Transverse colon (tissue), 4 donors: Measurements from ENCODE around the gene GIGYF1. TPM values are rescaled to one million over a fixed set of nuclear protein-coding genes. Genes with fewer than 3 reads are reported as not detected.
"Not testable (repeated sequence)": the region's sequence is repeated elsewhere in the genome, so short reads cannot be mapped to it uniquely, and the experiment has no call there.

Experiments
- DNase-seq: peaks from one replicate; pipeline ENCODE4 v3.0.0-alpha.2; 2019
- H3K27ac ChIP-seq, 4 donors: fragments of 200-600 bp; sonication (generic); 2 replicates each; pipeline ENCODE4 v1.5.1; 2016 to 2018; ENCODE audit warnings: inconsistent platforms in 4 of 4
- H3K27me3 ChIP-seq: fragments of 200-600 bp; sonication (generic); 2 replicates; pipeline ENCODE4 v1.5.1; 2017; ENCODE audit warnings: inconsistent platforms
- H3K36me3 ChIP-seq, 4 donors: fragments of 200-600 bp; sonication (generic); 2 replicates each; pipeline ENCODE4 v1.5.1; 2017 to 2019; ENCODE audit warnings: inconsistent platforms in 4 of 4
- H3K4me1 ChIP-seq, 4 donors: fragments of 200-600 bp; sonication (generic); 2 replicates each; pipeline ENCODE4 v1.5.1; 2017 to 2020; ENCODE audit warnings: inconsistent platforms in 4 of 4
- H3K4me3 ChIP-seq, 4 donors: fragments of 200-600 bp; sonication (generic); 1 replicate in 1 of 4; 2 replicates in 3 of 4; pipeline versions ENCODE4 v1.5.1 to v1.6.1; 2017 to 2019; ENCODE audit warnings: inconsistent platforms in 4 of 4
- H3K9me3 ChIP-seq, 2 donors: fragments of 200-600 bp; sonication (generic); 2 replicates each; pipeline ENCODE4 v1.5.1; 2017 to 2019; ENCODE audit warnings: inconsistent platforms in 2 of 2
- EP300 ChIP-seq: sonication (generic); formaldehyde crosslinking; IDR thresholded peaks from one replicate; pipeline ENCODE4 v1.6.1; 2017; ENCODE audit warnings: antibody characterized with exemption, low read depth
- POLR2A ChIP-seq: fragments of 450-650 bp; IDR thresholded peaks from one replicate; pipeline ENCODE4 v1.6.1; 2016; ENCODE audit warnings: antibody characterized with exemption, mild to moderate bottlenecking, moderate library complexity
- POLR2AphosphoS5 ChIP-seq, 3 donors: sonication (generic); formaldehyde crosslinking; IDR thresholded peaks; one replicate each; pipeline ENCODE4 v1.6.1; 2016; ENCODE audit warnings: antibody characterized with exemption in 3 of 3
- WGBS, 2 donors: methylation state at CpG; one replicate each; pipeline ENCODE4 v1.1.5; 2018; ENCODE audit warnings: low coverage in 1 of 2; 5-methylcytosine and 5-hydroxymethylcytosine counted together
- in situ Hi-C, 4 donors: fragments of 200-750 bp; cut with MboI; loops; one replicate each; pipeline versions ENCODE4 v1.15.0 to v1.15.1; 2017; ENCODE audit warnings: low sequenced_read_pairs in 3 of 4, low pct_ligation_motif_present in 1 of 4, low pct_unique_long_range_greater_than_20kb in 1 of 4
- intact Hi-C: fragments of 100-400 bp; cut with DNase I; formaldehyde crosslinking; loops from one replicate; pipeline ENCODE4 v1.15.1; 2023; ENCODE audit warnings: low total_unique reads
- total RNA-seq, 4 donors: library from RNA; depleted of rRNA; stranded (reverse); fragments of >200 nt; gene quantifications; one replicate each; pipeline ENCODE4 v1.1.0, GENCODE V29; 2016
- TF ChIP-seq, protein P1 (sequence below), 5 experiments: fragments of 200-600 bp in 3 of 5; fragments of 450-650 bp in 2 of 5; sonication (generic) in 3 of 5; IDR thresholded peaks; 1 replicate in 2 of 5; 2 replicates in 3 of 5; pipeline ENCODE4 v1.5.1; 2016 to 2017; ENCODE audit warnings: antibody characterized with exemption in 5 of 5, inconsistent platforms in 3 of 5, mild to moderate bottlenecking in 2 of 5, moderate library complexity in 1 of 5

The GIGYF1 gene
- total RNA-seq, 4 donors from 2014 or later = 25.4 to 104 (median 51.8) TPM

DNA sequence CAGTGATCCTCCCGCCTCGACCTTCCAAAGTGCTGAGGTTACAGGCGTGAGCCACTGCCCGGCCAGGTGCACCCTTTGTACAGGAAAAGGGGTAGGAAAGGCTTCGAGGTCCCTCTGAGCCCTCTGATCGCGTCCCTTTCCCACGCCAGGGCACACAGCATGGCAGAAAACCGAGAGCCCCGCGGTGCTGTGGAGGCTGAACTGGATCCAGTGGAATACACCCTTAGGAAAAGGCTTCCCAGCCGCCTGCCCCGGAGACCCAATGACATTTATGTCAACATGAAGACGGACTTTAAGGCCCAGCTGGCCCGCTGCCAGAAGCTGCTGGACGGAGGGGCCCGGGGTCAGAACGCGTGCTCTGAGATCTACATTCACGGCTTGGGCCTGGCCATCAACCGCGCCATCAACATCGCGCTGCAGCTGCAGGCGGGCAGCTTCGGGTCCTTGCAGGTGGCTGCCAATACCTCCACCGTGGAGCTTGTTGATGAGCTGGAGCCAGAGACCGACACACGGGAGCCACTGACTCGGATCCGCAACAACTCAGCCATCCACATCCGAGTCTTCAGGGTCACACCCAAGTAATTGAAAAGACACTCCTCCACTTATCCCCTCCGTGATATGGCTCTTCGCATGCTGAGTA is 12.7 kb upstream of the GIGYF1 start:
- no peak for DNase-seq
- H3K36me3 ChIP-seq = no peaks in the 10 kb centered on the region
- intact Hi-C loops = loop anchor here (10.0 kb wide), 2 partner anchors 148 to 232 kb away; partner anchors contain the start of genes SLC12A9 and TSC22D4
- H3K4me3 ChIP-seq = peak overlapping the region; percentile 82 to 92 (median 82)
- peaks cover 7 to 21% (median 12%) of the 10 kb centered on the region in 4 donors for H3K4me1 ChIP-seq
- in situ Hi-C loops = loop anchor here in 2 of 4 donors (25.0 kb wide), 2 partner anchors 156 to 244 kb away; partner anchors contain the start of genes SLC12A9 (in 1 of the 2), SPACDR (in 1 of the 2) and TRIP6 (in 1 of the 2)
- H3K9me3 ChIP-seq = no peaks in the 10 kb centered on the region
- peak overlapping the region; percentile 93 to 96 (median 94) for H3K27ac ChIP-seq
- H3K27me3 ChIP-seq = no peaks in the 10 kb centered on the region
- TF ChIP-seq, protein P1, sequence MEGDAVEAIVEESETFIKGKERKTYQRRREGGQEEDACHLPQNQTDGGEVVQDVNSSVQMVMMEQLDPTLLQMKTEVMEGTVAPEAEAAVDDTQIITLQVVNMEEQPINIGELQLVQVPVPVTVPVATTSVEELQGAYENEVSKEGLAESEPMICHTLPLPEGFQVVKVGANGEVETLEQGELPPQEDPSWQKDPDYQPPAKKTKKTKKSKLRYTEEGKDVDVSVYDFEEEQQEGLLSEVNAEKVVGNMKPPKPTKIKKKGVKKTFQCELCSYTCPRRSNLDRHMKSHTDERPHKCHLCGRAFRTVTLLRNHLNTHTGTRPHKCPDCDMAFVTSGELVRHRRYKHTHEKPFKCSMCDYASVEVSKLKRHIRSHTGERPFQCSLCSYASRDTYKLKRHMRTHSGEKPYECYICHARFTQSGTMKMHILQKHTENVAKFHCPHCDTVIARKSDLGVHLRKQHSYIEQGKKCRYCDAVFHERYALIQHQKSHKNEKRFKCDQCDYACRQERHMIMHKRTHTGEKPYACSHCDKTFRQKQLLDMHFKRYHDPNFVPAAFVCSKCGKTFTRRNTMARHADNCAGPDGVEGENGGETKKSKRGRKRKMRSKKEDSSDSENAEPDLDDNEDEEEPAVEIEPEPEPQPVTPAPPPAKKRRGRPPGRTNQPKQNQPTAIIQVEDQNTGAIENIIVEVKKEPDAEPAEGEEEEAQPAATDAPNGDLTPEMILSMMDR (IDR thresholded peaks at IDR 0.05) = no peak
- TF ChIP-seq POLR2A = no peak
- no peak for TF ChIP-seq EP300
- no peak for TF ChIP-seq POLR2AphosphoS5 (IDR thresholded peaks at IDR 0.05)
- 41% methylated on average over 34 of the region's 34 CpGs; no CpG with 5 or more reads in 1 of the 2 donors for WGBS, 2 donors

DNA sequence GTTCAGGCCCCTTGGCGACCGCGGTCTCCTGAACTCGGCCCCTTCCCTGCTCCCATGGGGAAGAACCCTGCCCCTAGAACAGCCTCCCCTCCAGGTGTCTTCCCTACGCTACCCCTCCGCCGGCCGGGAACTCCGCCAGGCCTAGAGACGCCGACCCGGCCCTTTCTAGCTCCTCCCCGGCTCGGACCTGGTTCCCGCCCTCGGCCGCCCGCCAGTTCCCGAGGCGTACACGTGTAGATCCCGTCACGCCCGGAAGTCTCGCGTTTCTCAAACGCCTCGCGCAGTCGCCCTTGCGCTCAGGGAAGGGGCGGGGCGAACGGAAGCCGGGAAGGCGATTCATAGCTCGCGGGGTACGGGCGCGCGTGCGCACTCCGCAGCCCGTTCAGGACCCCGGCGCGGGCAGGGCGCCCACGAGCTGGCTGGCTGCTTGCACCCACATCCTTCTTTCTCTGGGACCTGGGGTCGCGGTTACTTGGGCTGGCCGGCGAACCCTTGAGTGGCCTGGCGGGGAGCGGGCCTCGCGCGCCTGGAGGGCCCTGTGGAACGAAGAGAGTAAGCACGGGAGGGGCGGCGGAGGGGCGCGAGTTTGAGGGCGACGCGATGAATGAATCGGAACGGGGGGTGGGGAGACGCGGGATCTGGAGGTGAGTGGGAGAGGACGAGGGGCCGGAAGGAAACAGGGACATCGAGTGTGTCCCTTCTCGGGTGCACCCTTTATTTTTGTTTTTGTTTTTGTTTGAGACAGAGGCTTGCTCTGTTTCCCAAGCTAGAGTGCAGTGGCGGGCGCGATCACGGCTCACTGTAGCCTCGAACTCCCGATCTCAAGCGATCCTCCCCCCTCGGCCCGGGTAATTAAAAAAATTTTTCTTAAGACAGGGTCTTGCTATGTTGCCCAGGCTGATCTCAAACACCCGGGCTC is 12.0 kb upstream of the GIGYF1 start, which contains the start of gene POP7:
Gene POP7, plus strand, starts transcription at position 369 of the 919 bp plus-strand sequence. CDS start 710 bp downstream, outside the sequence.
- in situ Hi-C loops = loop anchor here in 2 of 4 donors (25.0 kb wide), 2 partner anchors 156 to 244 kb away; partner anchors contain the start of genes SLC12A9 (in 1 of the 2), SPACDR (in 1 of the 2) and TRIP6 (in 1 of the 2)
- intact Hi-C loops = loop anchor here (10.0 kb wide), 2 partner anchors 149 to 231 kb away; partner anchors contain the start of genes SLC12A9 and TSC22D4
- no peaks in the 10 kb centered on the region for H3K9me3 ChIP-seq
- peak; percentile 99 for DNase-seq
- peaks cover 2% of the 10 kb centered on the region for H3K27me3 ChIP-seq
- peak within 1 kb of the TSS; percentile 82 to 92 (median 82) for H3K4me3 ChIP-seq
- H3K36me3 ChIP-seq = no peaks in the 10 kb centered on the region
- TF ChIP-seq, protein P1 (IDR thresholded peaks at IDR 0.05) = no peak
- TF ChIP-seq POLR2AphosphoS5 (IDR thresholded peaks at IDR 0.05) (peak; percentile 75 to 89 (median 78)), POLR2A (peak; percentile 77), EP300 (no peak)
- 0 to 1% methylated on average over 10 to 86 of the region's 86 CpGs for WGBS, 2 donors
- H3K27ac ChIP-seq = peak within 1 kb of the TSS; percentile 93 to 96 (median 94)
- H3K4me1 ChIP-seq = peaks cover 7 to 21% (median 12%) of the 10 kb centered on the region in 4 donors

DNA sequence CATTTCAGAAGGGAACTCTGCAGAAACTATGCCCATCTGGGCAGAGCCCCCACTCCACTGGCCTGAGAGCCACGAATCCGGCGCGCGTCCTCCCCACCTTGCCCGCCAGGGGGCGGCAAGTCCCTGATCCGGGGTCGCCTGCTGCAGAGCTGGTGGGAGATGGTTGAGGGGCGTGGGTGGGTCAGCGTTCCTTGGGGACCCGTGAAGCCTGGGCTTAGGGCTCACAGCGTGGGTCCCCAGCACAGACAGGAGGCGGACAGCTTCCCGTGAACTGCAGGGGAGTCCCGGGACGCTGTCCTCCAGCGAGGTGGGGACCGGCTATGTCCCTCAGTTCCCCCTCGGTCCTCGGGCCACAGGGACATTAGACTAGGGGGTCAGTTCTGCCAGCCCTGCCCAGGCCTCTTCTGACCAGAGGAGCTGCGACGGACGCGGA is 11.3 kb upstream of the GIGYF1 start:
- intact Hi-C loops (loop anchor here (10.0 kb wide), 2 partner anchors 149 to 231 kb away; partner anchors contain the start of genes SLC12A9 and TSC22D4), in situ Hi-C loops (loop anchor here in 2 of 4 donors (25.0 kb wide), 2 partner anchors 157 to 243 kb away; partner anchors contain the start of genes SLC12A9 (in 1 of the 2), SPACDR (in 1 of the 2) and TRIP6 (in 1 of the 2))
- H3K4me3 ChIP-seq = peak overlapping the region; percentile 68 to 92 (median 82)
- no peaks in the 10 kb centered on the region for H3K9me3 ChIP-seq
- H3K36me3 ChIP-seq = no peaks in the 10 kb centered on the region
- peaks cover 7 to 21% (median 12%) of the 10 kb centered on the region in 4 donors for H3K4me1 ChIP-seq
- H3K27me3 ChIP-seq = peaks cover 2% of the 10 kb centered on the region
- peak; percentile 81 for DNase-seq
- WGBS, 2 donors = 1% methylated on average over 18 of the region's 25 CpGs; no CpG with 5 or more reads in 1 of the 2 donors
- peak overlapping the region; percentile 93 to 96 (median 94) for H3K27ac ChIP-seq
- TF ChIP-seq, protein P1 (IDR thresholded peaks at IDR 0.05) = peak; percentile 94 to 97 (median 94)
- TF ChIP-seq EP300 = no peak

DNA sequence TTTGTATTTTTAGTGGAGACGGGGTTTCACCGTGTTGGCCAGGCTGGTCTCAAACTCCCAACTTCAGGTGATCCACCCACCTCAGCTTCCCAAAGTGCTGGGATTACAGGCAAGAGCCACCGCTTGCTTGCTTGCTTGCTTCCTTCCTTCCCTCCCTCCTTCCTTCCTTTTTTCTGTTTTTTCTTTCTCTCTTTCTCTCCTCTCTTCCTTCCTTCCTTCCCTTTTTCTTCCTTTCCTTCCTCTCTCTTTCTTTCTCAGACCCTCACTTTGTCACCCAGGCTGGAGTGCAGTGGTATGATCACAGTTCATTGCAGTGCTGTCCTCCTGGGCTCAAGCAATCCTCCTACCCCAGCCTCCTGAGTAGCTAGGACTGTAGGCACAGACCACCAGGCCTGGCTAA is 7.0 kb upstream of the GIGYF1 start:
- H3K27me3 ChIP-seq = peaks cover 19% of the 10 kb centered on the region
- H3K27ac ChIP-seq, DNase-seq, H3K9me3 ChIP-seq, H3K36me3 ChIP-seq, H3K4me3 ChIP-seq, H3K4me1 ChIP-seq: not testable (repeated sequence)
- 67 to 83% methylated on average over 3 of the region's 3 CpGs for WGBS, 2 donors
- in situ Hi-C loops (loop anchor here in 3 of 4 donors (5.0 to 25.0 kb wide), 3 partner anchors 156 to 239 kb away; partner anchors contain the start of genes SLC12A9 (in 1 of the 3), SPACDR (in 1 of the 3) and TRIP6 (in 1 of the 3)), intact Hi-C loops (loop anchor here (10.0 kb wide), 2 partner anchors 154 to 226 kb away; partner anchors contain the start of genes SLC12A9 and TSC22D4)
